Natural killer cell (primary cell): ENCODE measurements around the gene KMT2B. TPM values are rescaled to one million over a fixed set of nuclear protein-coding genes. Genes with fewer than 3 reads are reported as not detected.

Experiments used
- ATAC-seq, 3 donors: fragments of 150-1000 bp in 2 of 3; fragments of 200-7000 bp in 1 of 3; cut with Tn5 transposase; 1 replicate in 1 of 3; 2 replicates in 2 of 3; pipeline ENCODE4 v1.10.0; 2021; ENCODE audit warnings: mild to moderate bottlenecking in 2 of 3, moderate library complexity in 2 of 3
- DNase-seq, 2 donors: peaks; one replicate each; pipeline versions ENCODE4 v3.0.0 to v3.0.0-alpha.2; 2013 to 2021; ENCODE audit warnings: mixed read lengths in 1 of 2
- H3K27ac ChIP-seq: one replicate; pipeline ENCODE4 v1.5.1; 2013; ENCODE audit warnings: mild to moderate bottlenecking, low read length
- H3K27me3 ChIP-seq: one replicate; pipeline ENCODE4 v1.6.1; 2013; ENCODE audit warnings: low read length; ENCODE audit not compliant: control insufficient read depth, insufficient read depth
- H3K36me3 ChIP-seq: one replicate; pipeline ENCODE4 v1.6.1; 2013; ENCODE audit warnings: low read length; ENCODE audit not compliant: control insufficient read depth, insufficient read depth
- H3K4me1 ChIP-seq: one replicate; pipeline ENCODE4 v1.6.1; 2013; ENCODE audit warnings: low read length; ENCODE audit not compliant: control insufficient read depth, insufficient read depth
- H3K4me3 ChIP-seq: one replicate; pipeline ENCODE4 v1.5.1; 2013; ENCODE audit warnings: low read length
- H3K9me3 ChIP-seq: one replicate; pipeline ENCODE4 v1.6.1; 2013; ENCODE audit warnings: low read length; ENCODE audit not compliant: control insufficient read depth, insufficient read depth
- H3K27ac Mint-ChIP-seq, 2 donors: one replicate each; pipeline ENCODE4 v1.8.0; 2022; ENCODE audit warnings: mild to moderate bottlenecking in 2 of 2, mixed read lengths in 2 of 2, moderate library complexity in 1 of 2
- H3K27me3 Mint-ChIP-seq, 2 donors: one replicate each; pipeline ENCODE4 v1.8.0; 2022; ENCODE audit warnings: low read depth in 2 of 2, mixed read lengths in 2 of 2
- H3K36me3 Mint-ChIP-seq: one replicate; pipeline ENCODE4 v1.8.0; 2022; ENCODE audit warnings: mixed read lengths
- H3K4me1 Mint-ChIP-seq, 2 donors: one replicate each; pipeline ENCODE4 v1.8.0; 2022; ENCODE audit warnings: mixed read lengths in 2 of 2
- H3K4me3 Mint-ChIP-seq: one replicate; pipeline ENCODE4 v1.8.0; 2022; ENCODE audit warnings: mild to moderate bottlenecking, moderate library complexity, mixed read lengths
- H3K9me3 Mint-ChIP-seq, 2 donors: one replicate each; pipeline ENCODE4 v1.8.0; 2022; ENCODE audit warnings: mixed read lengths in 2 of 2
- CTCF ChIP-seq: fragments of 200-600 bp; IDR thresholded peaks from one replicate; pipeline ENCODE4 v1.8.0; 2022; ENCODE audit warnings: antibody characterized with exemption
- WGBS: methylation state at CpG from one replicate; pipeline ENCODE4 v1.1.7; 2013; ENCODE audit warnings: missing lambda C conversion rate; ENCODE audit not compliant: insufficient coverage; 5-methylcytosine and 5-hydroxymethylcytosine counted together
- intact Hi-C: fragments of 100-400 bp; cut with micrococcal nuclease; formaldehyde crosslinking; loops from one replicate; pipeline ENCODE4 v1.14.2; 2022
- total RNA-seq, 4 donors: library from RNA; stranded (reverse); fragments of 120-200 nt in 1 of 4; gene quantifications; one replicate each; pipeline versions ENCODE4 v1.2.3 to v1.2.4, GENCODE V29; 2013 to 2022

KMT2B gene
- total RNA-seq, 3 donors from 2014 or later (not counting 1 experiment from before 2014, with no cell fraction given), result 60.8 to 70.9 (median 70.7) TPM

GRCh38 chr19:35784503-35785338 is 66.9 kb downstream of the KMT2B start:
- Histone ChIP-seq H3K36me3 (peaks cover 5% of the 10 kb centered on the region), H3K9me3 (no peaks in the 10 kb centered on the region), H3K4me3 (no peak overlapping the region), H3K27me3 (no peaks in the 10 kb centered on the region), H3K4me1 (no peaks in the 10 kb centered on the region), H3K27ac (no peak overlapping the region)
- H3K4me1 Mint-ChIP-seq, result peaks cover 7 to 10% of the 10 kb centered on the region in 2 donors
- no peak for TF ChIP-seq CTCF
- intact Hi-C loops, result no loop called here
- ATAC-seq (no peak), DNase-seq (no peak)
- no peaks in the 10 kb centered on the region for H3K27me3 Mint-ChIP-seq
- 92% methylated on average over 45 of the region's 45 CpGs for WGBS
- no peak overlapping the region for H3K4me3 Mint-ChIP-seq
- no peak overlapping the region for H3K27ac Mint-ChIP-seq
- H3K36me3 Mint-ChIP-seq, result no peaks in the 10 kb centered on the region
- H3K9me3 Mint-ChIP-seq, result no peaks in the 10 kb centered on the region

- Mint-ChIP-seq H3K36me3 (no peaks in the 10 kb centered on the region), H3K27ac (no peak overlapping the region), H3K4me1 (peaks cover 7 to 10% of the 10 kb centered on the region in 2 donors), H3K4me3 (no peak overlapping the region), H3K27me3 (no peaks in the 10 kb centered on the region), H3K9me3 (no peaks in the 10 kb centered on the region)
- H3K4me3 ChIP-seq, result no peak overlapping the region
- no peaks in the 10 kb centered on the region for H3K27me3 ChIP-seq
- no peak for DNase-seq
- no peaks in the 10 kb centered on the region for H3K9me3 ChIP-seq
- TF ChIP-seq CTCF, result no peak
- WGBS, result over 99% methylated on average over 10 of the region's 10 CpGs
- intact Hi-C loops, result no loop called here
- H3K36me3 ChIP-seq, result peaks cover 5% of the 10 kb centered on the region
- ATAC-seq, result no peak
- H3K27ac ChIP-seq, result no peak overlapping the region
- H3K4me1 ChIP-seq, result no peaks in the 10 kb centered on the region
These were observed 67.5 kb downstream of the KMT2B start for GRCh38 chr19:35785339-35785627.

GRCh38 chr19:35786299-35787160 is 68.7 kb downstream of the KMT2B start:
- Histone ChIP-seq H3K4me1 (no peaks in the 10 kb centered on the region), H3K9me3 (no peaks in the 10 kb centered on the region), H3K4me3 (no peak overlapping the region), H3K36me3 (peaks cover 4% of the 10 kb centered on the region), H3K27me3 (no peaks in the 10 kb centered on the region), H3K27ac (no peak overlapping the region)
- Mint-ChIP-seq H3K36me3 (no peaks in the 10 kb centered on the region), H3K4me1 (peaks cover 7 to 10% of the 10 kb centered on the region in 2 donors), H3K4me3 (no peak overlapping the region), H3K27me3 (no peaks in the 10 kb centered on the region), H3K9me3 (no peaks in the 10 kb centered on the region), H3K27ac (no peak overlapping the region)
- no peak for TF ChIP-seq CTCF
- 97% methylated on average over 31 of the region's 31 CpGs for WGBS
- DNase-seq (no peak), ATAC-seq (no peak)
- intact Hi-C loops, result no loop called here
